ENCODE measurements around the gene ZNF785. TPM values are rescaled to one million over a fixed set of nuclear protein-coding genes. Genes with fewer than 3 reads are reported as not detected.

The ZNF785 gene
- total and polyA plus RNA-seq, 2 of the 13 experiments (the other 11 are each of a cell fraction or from before 2014, with no cell fraction given) = 0.01 TPM; not detected in 1

DNA sequence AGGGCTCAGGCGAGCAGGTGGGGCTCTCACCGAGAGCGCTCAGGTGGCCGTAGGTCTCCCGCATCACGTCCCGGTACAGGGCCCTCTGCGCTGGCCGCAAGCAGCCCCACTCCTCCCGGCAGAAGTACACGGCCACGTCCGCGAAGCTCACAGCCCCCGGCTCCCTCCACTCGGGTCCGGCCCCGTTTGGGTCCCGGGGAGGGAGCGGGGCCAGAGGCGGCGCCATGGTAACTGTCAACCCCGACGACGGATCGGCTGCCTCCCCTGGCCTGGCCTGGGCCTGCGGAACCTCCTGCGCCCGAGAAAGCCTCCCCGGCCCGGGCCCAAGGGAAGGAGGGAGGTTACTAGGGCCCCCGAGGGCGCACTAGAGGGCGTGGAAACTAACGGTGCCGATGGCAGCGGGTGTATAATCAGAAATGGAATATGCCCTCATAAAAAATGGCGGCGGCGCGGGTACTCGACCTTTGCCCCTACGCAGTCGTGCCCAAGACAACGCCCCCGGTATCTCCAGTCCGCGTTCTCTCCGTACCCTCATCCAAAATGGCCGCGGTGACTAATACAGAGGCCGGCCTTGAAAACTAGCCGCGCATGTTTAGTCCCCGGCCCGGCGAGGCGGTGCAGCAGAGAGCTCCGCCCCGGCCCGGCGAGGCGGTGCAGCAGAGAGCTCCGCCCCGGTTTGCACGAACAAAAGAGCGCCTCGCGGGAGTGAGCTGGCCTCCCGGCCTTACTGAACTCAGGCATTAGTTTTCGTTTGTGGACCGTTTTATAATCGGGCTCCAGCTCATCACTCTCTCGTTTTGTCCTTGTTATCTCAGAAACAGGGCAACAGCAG lies 27.3 kb downstream of the ZNF785 start, which contains the start of gene ZNF764 (continued):
- TF ChIP-seq, protein P1, sequence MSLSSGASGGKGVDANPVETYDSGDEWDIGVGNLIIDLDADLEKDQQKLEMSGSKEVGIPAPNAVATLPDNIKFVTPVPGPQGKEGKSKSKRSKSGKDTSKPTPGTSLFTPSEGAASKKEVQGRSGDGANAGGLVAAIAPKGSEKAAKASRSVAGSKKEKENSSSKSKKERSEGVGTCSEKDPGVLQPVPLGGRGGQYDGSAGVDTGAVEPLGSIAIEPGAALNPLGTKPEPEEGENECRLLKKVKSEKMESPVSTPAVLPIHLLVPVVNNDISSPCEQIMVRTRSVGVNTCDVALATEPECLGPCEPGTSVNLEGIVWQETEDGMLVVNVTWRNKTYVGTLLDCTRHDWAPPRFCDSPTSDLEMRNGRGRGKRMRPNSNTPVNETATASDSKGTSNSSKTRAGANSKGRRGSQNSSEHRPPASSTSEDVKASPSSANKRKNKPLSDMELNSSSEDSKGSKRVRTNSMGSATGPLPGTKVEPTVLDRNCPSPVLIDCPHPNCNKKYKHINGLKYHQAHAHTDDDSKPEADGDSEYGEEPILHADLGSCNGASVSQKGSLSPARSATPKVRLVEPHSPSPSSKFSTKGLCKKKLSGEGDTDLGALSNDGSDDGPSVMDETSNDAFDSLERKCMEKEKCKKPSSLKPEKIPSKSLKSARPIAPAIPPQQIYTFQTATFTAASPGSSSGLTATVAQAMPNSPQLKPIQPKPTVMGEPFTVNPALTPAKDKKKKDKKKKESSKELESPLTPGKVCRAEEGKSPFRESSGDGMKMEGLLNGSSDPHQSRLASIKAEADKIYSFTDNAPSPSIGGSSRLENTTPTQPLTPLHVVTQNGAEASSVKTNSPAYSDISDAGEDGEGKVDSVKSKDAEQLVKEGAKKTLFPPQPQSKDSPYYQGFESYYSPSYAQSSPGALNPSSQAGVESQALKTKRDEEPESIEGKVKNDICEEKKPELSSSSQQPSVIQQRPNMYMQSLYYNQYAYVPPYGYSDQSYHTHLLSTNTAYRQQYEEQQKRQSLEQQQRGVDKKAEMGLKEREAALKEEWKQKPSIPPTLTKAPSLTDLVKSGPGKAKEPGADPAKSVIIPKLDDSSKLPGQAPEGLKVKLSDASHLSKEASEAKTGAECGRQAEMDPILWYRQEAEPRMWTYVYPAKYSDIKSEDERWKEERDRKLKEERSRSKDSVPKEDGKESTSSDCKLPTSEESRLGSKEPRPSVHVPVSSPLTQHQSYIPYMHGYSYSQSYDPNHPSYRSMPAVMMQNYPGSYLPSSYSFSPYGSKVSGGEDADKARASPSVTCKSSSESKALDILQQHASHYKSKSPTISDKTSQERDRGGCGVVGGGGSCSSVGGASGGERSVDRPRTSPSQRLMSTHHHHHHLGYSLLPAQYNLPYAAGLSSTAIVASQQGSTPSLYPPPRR (CRISPR knock-in tag; IDR thresholded peaks at IDR 0.05; ENCODE audit: borderline replicate concordance) = 0 out of 2 replicates have a peak, but pooled peaks have one; percentile 12
- peak; percentile 38; the same call in 1 of the 2 replicates for TF ChIP-seq SP2 (CRISPR knock-in tag; IDR thresholded peaks at IDR 0.05)
- peak; percentile 10; the same call in 1 of the 2 replicates for TF ChIP-seq MLX (CRISPR knock-in tag; IDR thresholded peaks at IDR 0.05)
- TF ChIP-seq ZNF34 (CRISPR knock-in tag; IDR thresholded peaks at IDR 0.05; ENCODE audit: borderline replicate concordance) = no peak
- TF ChIP-seq, protein P2, sequence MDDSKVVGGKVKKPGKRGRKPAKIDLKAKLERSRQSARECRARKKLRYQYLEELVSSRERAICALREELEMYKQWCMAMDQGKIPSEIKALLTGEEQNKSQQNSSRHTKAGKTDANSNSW (CRISPR knock-in tag; IDR thresholded peaks at IDR 0.05; ENCODE audit: borderline replicate concordance) = no peak; the same call in 1 of the 2 replicates
- no peak for TF ChIP-seq ZNF496 (CRISPR knock-in tag; IDR thresholded peaks at IDR 0.05; ENCODE audit: insufficient replicate concordance)
- TF ChIP-seq SMARCC2 (IDR thresholded peaks at IDR 0.05) = no peak
- TF ChIP-seq TBX2 (CRISPR knock-in tag; IDR thresholded peaks at IDR 0.05; ENCODE audit: borderline replicate concordance) = peak; percentile 53; the same call in 1 of the 2 replicates
- TF ChIP-seq, protein P3, sequence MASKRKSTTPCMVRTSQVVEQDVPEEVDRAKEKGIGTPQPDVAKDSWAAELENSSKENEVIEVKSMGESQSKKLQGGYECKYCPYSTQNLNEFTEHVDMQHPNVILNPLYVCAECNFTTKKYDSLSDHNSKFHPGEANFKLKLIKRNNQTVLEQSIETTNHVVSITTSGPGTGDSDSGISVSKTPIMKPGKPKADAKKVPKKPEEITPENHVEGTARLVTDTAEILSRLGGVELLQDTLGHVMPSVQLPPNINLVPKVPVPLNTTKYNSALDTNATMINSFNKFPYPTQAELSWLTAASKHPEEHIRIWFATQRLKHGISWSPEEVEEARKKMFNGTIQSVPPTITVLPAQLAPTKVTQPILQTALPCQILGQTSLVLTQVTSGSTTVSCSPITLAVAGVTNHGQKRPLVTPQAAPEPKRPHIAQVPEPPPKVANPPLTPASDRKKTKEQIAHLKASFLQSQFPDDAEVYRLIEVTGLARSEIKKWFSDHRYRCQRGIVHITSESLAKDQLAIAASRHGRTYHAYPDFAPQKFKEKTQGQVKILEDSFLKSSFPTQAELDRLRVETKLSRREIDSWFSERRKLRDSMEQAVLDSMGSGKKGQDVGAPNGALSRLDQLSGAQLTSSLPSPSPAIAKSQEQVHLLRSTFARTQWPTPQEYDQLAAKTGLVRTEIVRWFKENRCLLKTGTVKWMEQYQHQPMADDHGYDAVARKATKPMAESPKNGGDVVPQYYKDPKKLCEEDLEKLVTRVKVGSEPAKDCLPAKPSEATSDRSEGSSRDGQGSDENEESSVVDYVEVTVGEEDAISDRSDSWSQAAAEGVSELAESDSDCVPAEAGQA (IDR thresholded peaks at IDR 0.05; ENCODE audit: low read depth) = peak; percentile 99
- TF ChIP-seq, protein P3 (CRISPR knock-in tag; IDR thresholded peaks at IDR 0.05; ENCODE audit: borderline replicate concordance) = no peak; the same call in 1 of the 2 replicates
- TF ChIP-seq ZNF713 (CRISPR knock-in tag; IDR thresholded peaks at IDR 0.05) = peak; percentile 85; the same call in 1 of the 2 replicates
- TF ChIP-seq ZBTB14 (CRISPR knock-in tag; IDR thresholded peaks at IDR 0.05) = peak; percentile 18; the same call in 1 of the 2 replicates
